Measurements from ENCODE around the gene AGAP3.

GRCh38 chr7:151088019-151088855, 2.0 kb downstream of the AGAP3 start:
- TF ChIP-seq POLR2A (IDR thresholded peaks at IDR 0.05; ENCODE audit: low read length) (no peak), GATA1 (IDR thresholded peaks at IDR 0.05; ENCODE audit: low read depth, low read length) (no peak)

Measured in erythroblast (primary cell).